Motor neuron (in vitro differentiated cells): ENCODE results near the gene OR5AL1. TPM values are rescaled to one million over a fixed set of nuclear protein-coding genes. Genes with fewer than 3 reads are reported as not detected.
"Not testable (repeated sequence)": the region's sequence is repeated elsewhere in the genome, so short reads cannot be mapped to it uniquely, and the experiment has no call there.

ENCODE experiments used
- ATAC-seq, 8 experiments: fragments of 200-7000 bp; cut with Tn5 transposase; replicated peaks in 6 of 8; 2 replicates each; pipeline ENCODE4 v1.8.0; 2021; ENCODE audit warnings: mild to moderate bottlenecking in 8 of 8, moderate library complexity in 8 of 8
- H3K27ac ChIP-seq, 2 donors: fragments of 250-450 bp; sonication (Bioruptor Pico); 2 replicates each; pipeline ENCODE4 v1.9.0; 2021; ENCODE audit warnings: antibody characterized with exemption in 2 of 2, mild to moderate bottlenecking in 2 of 2, moderate library complexity in 1 of 2
- H3K4me1 ChIP-seq, 2 donors: fragments of 250-450 bp; sonication (Bioruptor Pico); replicated peaks in 1 of 2; 2 replicates each; pipeline ENCODE4 v1.6.1; 2021; ENCODE audit warnings: antibody characterized with exemption in 2 of 2, mild to moderate bottlenecking in 2 of 2, moderate library complexity in 1 of 2
- H3K4me3 ChIP-seq, 5 donors: fragments of 250-450 bp; sonication (Bioruptor Pico); 2 replicates each; pipeline ENCODE4 v1.9.0; 2021; ENCODE audit warnings: antibody characterized with exemption in 5 of 5, mild to moderate bottlenecking in 5 of 5, moderate library complexity in 4 of 5
- WGBS, 10 experiments: fragments of 450-650 bp; shearing (Covaris generic); methylation state at CpG; one replicate each; pipeline ENCODE4 v1.0.0; 2022; 5-methylcytosine and 5-hydroxymethylcytosine counted together
- in situ Hi-C, 9 experiments: fragments of 400-800 bp; cut with MboI; loops; one replicate each; pipeline ENCODE4 v1.15.0; 2021; ENCODE audit warnings: low sequenced_read_pairs in 9 of 9, low pct_unique_long_range_greater_than_20kb in 2 of 9; ENCODE audit not compliant: unreplicated experiment in 9 of 9
- total RNA-seq, 8 experiments: library from RNA; unstranded; fragments of 300-600 nt; gene quantifications; 2 replicates each; pipeline versions ENCODE4 v1.2.3 to v1.2.4, GENCODE V29; 2022

Gene OR5AL1
- not detected for total RNA-seq

GRCh38 chr11:56412396-56412795 lies at the start of gene OR5AL1:
OR5AL1 (plus strand) TSS chr11:56412696.
- WGBS, 10 experiments: 0 to 100% (median 71%) methylated on average over 1 of the region's 1 CpG; no CpG with 5 or more reads in 3 of the 10 experiments
- in situ Hi-C loops: no loop called here
- ATAC-seq: no peak
- no peak within 1 kb of the TSS for H3K27ac ChIP-seq
- H3K4me1 ChIP-seq: no peaks in the 10 kb centered on the region
- H3K4me3 ChIP-seq: no peak within 1 kb of the TSS

DNA sequence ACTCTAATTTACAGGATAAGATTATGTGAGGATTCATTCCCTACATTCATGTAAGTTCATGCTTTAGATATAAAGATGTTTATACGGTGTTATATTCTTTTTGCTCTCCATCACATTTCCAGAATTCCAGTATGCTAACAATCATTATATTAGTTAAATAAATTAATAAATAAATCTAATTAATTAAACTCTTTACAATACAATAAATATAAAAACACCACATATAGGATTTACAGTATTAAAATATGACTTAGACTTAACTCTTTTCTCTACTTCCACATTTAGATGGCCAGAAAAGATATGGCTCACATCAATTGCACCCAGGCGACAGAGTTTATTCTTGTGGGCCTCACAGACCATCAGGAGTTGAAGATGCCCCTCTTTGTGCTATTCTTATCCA lies 37.2 kb upstream of the OR5AL1 start, which contains the start of gene OR8U1:
Gene OR8U1, plus strand, starts transcription at position 301 of the 400 bp plus-strand sequence. Its CDS starts 0 bp downstream, at position 301.
- in situ Hi-C loops: no loop called here
- Histone ChIP-seq H3K4me1 (no peaks in the 10 kb centered on the region), H3K4me3 (no peak within 1 kb of the TSS), H3K27ac (no peak within 1 kb of the TSS)
- 6 to 100% (median 67%) methylated on average over 1 to 2 of the region's 2 CpGs for WGBS, 10 experiments
- no peak for ATAC-seq

DNA sequence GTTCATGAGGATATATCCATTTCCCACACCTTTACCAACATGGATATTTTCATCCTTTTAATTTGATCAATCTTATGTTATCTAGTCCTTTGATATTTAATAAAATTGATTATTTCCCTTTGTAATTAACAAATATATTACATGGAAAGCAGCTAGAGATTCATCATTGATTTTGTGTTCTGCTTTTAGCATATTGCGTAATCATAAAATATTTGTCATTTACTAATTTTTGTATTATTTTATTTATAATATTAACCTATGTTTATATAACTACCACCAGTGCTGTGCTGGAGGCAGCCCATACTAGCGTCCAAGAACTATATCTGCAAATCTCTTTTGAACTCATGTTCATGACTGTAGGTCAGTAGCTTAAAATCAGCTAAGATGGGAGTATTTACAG lies 32.4 kb upstream of the OR5AL1 start:
- Histone ChIP-seq H3K27ac (no peak overlapping the region), H3K4me3 (no peak overlapping the region), H3K4me1 (no peaks in the 10 kb centered on the region)
- in situ Hi-C loops: no loop called here
- ATAC-seq: no peak
- WGBS, 10 experiments: 6 to 100% (median 76%) methylated on average over 1 to 2 of the region's 2 CpGs

DNA sequence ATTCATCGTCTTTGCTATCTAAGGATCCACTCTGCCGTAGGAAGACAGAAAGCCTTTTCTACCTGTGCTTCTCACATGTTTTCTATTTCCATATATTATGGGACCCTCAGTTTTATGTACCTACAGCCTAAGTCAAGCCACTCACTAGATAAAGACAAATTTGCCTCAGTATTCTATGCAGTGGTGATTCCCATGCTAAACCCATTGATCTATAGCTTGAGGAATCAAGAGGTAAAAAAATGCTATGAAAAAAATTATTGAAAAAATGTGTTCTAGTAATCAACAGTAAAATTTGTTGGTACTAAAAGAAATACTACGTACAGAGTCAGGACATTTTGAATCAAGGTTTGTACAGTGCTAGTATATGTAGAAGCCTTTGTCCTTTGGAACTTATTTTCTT lies 18.1 kb upstream of the OR5AL1 start:
- ATAC-seq: no peak
- 0 to 100% (median 70%) methylated on average over 1 to 3 of the region's 3 CpGs for WGBS, 10 experiments
- no peak overlapping the region for H3K4me3 ChIP-seq
- in situ Hi-C loops: no loop called here
- no peak overlapping the region for H3K27ac ChIP-seq
- no peaks in the 10 kb centered on the region for H3K4me1 ChIP-seq

DNA sequence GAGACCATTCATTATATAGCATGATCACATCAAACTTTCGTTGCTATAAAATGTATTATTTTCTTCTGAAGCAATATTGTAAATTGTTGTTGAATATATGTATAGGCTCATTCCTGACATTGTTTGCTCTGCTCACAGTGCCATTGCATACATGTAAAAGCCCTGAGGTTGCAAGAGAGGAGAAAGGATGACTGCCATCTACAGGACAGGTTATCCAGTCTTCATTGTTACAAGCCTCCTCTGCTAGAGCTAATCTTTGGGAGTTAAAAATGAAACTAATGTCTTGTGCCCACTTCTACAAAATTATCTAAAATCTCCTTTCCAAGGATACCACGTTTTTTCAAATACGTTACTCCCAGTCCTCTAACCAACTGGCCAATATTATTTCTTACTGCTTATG lies 16.4 kb upstream of the OR5AL1 start:
- H3K4me1 ChIP-seq: no peaks in the 10 kb centered on the region
- no peak overlapping the region for H3K27ac ChIP-seq
- in situ Hi-C loops: no loop called here
- no peak overlapping the region for H3K4me3 ChIP-seq
- peak in 1 of 8 experiments; percentile 64 for ATAC-seq
- WGBS, 10 experiments: 0 to 80% (median 17%) methylated on average over 1 to 3 of the region's 3 CpGs; no CpG with 5 or more reads in 1 of the 10 experiments

DNA sequence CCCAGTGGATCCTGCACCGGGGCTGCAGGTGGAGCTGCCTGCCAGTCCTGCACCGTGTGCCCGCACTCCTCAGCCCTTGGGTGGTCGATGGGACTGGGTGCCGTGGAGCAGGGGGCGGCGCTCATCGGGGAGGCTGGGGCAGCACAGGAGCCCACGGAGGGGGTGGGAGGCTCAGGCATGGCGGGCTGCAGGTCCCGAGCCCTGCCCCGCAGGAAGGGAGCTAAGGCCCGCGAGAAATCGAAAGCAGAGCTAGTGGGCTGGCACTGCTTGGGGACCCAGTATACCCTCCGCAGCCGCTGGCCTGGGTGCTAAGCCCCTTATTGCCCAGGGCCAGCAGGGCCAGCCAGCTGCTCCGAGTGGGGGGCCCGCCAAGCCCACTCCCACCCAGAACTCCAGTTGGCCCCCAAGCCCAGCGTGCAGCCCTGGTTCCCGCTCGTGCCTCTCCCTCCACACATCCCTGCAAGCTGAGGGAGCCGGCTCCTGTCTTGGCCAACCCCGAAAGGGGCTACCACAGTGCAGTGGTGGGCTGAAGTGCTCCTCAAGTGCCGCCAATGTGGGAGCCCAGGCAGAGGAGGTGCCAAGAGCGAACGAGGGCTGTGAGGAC lies 10.5 kb upstream of the OR5AL1 start:
- 64 to 100% (median 92%) methylated on average over 2 to 4 of the region's 27 CpGs; no CpG with 5 or more reads in 7 of the 10 experiments for WGBS, 10 experiments
- H3K4me1 ChIP-seq, H3K4me3 ChIP-seq, H3K27ac ChIP-seq, ATAC-seq, in situ Hi-C loops: not testable (repeated sequence)

DNA sequence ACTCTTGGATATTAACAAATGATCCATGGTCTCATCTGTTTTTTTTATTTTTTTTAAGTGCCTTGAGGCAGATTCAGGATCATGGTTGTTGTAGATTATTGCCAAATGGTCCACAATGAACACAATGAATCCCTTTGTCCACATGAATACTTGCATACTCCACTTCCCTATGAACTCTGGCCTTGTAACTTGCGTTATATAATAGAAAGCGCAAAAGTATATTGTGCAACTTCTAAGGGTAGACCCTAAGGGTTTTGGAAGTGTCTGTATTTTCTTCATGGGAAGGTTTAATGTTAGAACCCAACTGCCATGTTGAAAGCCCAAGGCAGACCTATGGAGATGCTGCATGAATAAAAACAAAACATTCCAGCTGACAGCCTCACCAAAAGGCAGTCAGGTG lies 8.1 kb upstream of the OR5AL1 start:
- 23 to 100% (median 75%) methylated on average over 1 to 2 of the region's 2 CpGs; no CpG with 5 or more reads in 1 of the 10 experiments for WGBS, 10 experiments
- peak in 1 of 8 experiments; percentile 25 for ATAC-seq
- in situ Hi-C loops: no loop called here
- Histone ChIP-seq H3K4me1 (no peaks in the 10 kb centered on the region), H3K27ac (no peak overlapping the region), H3K4me3 (no peak overlapping the region)

DNA sequence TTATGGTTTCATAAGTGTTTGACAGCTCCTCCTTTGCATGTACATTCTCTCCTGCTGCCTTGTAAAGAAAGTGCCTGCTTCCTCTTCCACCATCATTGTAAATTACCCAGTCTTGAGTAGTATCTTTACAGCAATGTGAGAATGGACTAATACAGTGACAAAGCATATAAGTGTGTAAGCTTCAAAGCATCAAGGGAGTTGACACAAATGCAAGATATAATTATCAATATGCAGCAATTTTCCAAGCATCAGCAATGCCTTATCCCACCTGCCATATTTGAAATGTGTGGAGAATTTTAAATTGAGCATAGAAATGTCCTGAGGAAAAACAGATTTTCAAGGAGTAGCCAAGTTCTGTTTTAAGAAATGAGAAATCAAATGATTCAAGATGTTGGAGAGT lies 1.7 kb upstream of the OR5AL1 start:
- H3K27ac ChIP-seq: no peak overlapping the region
- no peaks in the 10 kb centered on the region for H3K4me1 ChIP-seq
- H3K4me3 ChIP-seq: no peak overlapping the region
- ATAC-seq: no peak
- in situ Hi-C loops: no loop called here

- 7 to 87% (median 67%) methylated on average over 1 to 4 of the region's 4 CpGs; no CpG with 5 or more reads in 1 of the 10 experiments for WGBS, 10 experiments
- no peak overlapping the region for H3K4me3 ChIP-seq
- no peak overlapping the region for H3K27ac ChIP-seq
- no peak for ATAC-seq
- in situ Hi-C loops: no loop called here
- no peaks in the 10 kb centered on the region for H3K4me1 ChIP-seq
Measured at GRCh38 chr11:56453521-56453920, 41.0 kb downstream of the OR5AL1 start.

DNA sequence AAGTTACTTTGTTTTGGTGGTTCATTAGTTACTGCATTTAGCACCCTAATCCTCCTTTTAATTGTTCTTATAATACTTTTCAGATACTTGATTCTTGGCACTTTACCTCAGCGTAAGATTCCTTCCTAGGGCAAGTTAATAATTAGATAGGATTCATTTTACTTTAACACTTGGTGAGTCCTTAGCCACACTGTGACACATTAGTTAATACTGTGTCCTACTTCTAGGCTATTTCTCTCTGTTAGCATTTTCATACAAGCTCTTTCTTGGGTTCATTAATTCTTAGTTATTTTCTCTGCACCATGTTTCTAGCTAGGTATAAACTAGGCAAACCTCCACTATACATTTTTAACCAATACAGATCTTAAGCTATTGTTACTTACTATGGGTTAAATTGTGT lies 44.6 kb downstream of the OR5AL1 start:
- WGBS, 10 experiments: 40 to 100% (median 86%) methylated on average over 1 of the region's 1 CpG; no CpG with 5 or more reads in 3 of the 10 experiments
- H3K4me3 ChIP-seq: no peak overlapping the region
- H3K27ac ChIP-seq: no peak overlapping the region
- in situ Hi-C loops: no loop called here
- no peaks in the 10 kb centered on the region for H3K4me1 ChIP-seq
- ATAC-seq: no peak

Other genes starting within 250 kb of the OR5AL1 start
- not detected for gene OR5J2, start 236.1 kb upstream of the OR5AL1 start, total RNA-seq
- under 1 TPM in 2 of 8 experiments, not detected in 6; 0.15 to 0.38 TPM for gene OR5T2, start 178.4 kb upstream of the OR5AL1 start, total RNA-seq
- gene OR5T3, start 160.4 kb upstream of the OR5AL1 start, total RNA-seq: not detected
- gene OR5T1, start 138.5 kb upstream of the OR5AL1 start, total RNA-seq: under 1 TPM in 1 of 8 experiments, not detected in 7; 0.38 TPM
- under 1 TPM in 1 of 8 experiments, not detected in 7; 0.09 TPM for gene OR8H1, start 120.4 kb upstream of the OR5AL1 start, total RNA-seq
- gene OR8K3, start 97.6 kb upstream of the OR5AL1 start, total RNA-seq: not detected
- not detected for gene OR8K1, start 66.7 kb upstream of the OR5AL1 start, total RNA-seq
- gene OR8J1, start 58.4 kb upstream of the OR5AL1 start, total RNA-seq: under 1 TPM in 1 of 8 experiments, not detected in 7; 0.33 TPM
- under 1 TPM in 1 of 8 experiments, not detected in 7; 0.33 TPM for gene OR8U1, start 37.1 kb upstream of the OR5AL1 start, total RNA-seq
- not detected for gene OR5M3, start 60.7 kb downstream of the OR5AL1 start, total RNA-seq
- not detected for gene OR5M8, start 78.7 kb downstream of the OR5AL1 start, total RNA-seq
- gene OR5M11, start 130.6 kb downstream of the OR5AL1 start, total RNA-seq: under 1 TPM in 1 of 8 experiments, not detected in 7; 0.28 TPM
- gene OR5M10, start 165.0 kb downstream of the OR5AL1 start, total RNA-seq: under 1 TPM in 1 of 8 experiments, not detected in 7; 0.66 TPM
- gene OR5M1, start 202.2 kb downstream of the OR5AL1 start, total RNA-seq: under 1 TPM in 3 of 8 experiments, not detected in 5; under 0.01 to 0.49 (median 0.28) TPM
- under 1 TPM in 2 of 8 experiments, not detected in 6; 0.11 to 0.90 TPM for gene OR5AP2, start 229.7 kb downstream of the OR5AL1 start, total RNA-seq